Lower lobe of right lung (tissue), 2 donors: ENCODE data around the gene CCM2. TPM values are rescaled to one million over a fixed set of nuclear protein-coding genes. Genes with fewer than 3 reads are reported as not detected.

ENCODE experiments used
- ATAC-seq, 2 donors: fragments of 200-7000 bp; cut with Tn5 transposase; one replicate each; pipeline ENCODE4 v1.9.1; 2020 to 2022; ENCODE audit warnings: mild to moderate bottlenecking in 2 of 2, moderate library complexity in 2 of 2
- DNase-seq: peaks from one replicate; pipeline ENCODE4 v3.0.0-alpha.2; 2020
- H3K27ac ChIP-seq: fragments of 200-600 bp; one replicate; pipeline ENCODE4 v1.8.0; 2022
- H3K27me3 ChIP-seq: fragments of 200-600 bp; one replicate; pipeline ENCODE4 v1.8.0; 2022; ENCODE audit warnings: low read depth
- H3K36me3 ChIP-seq: fragments of 200-600 bp; one replicate; pipeline ENCODE4 v1.8.0; 2022; ENCODE audit warnings: mild to moderate bottlenecking
- H3K4me1 ChIP-seq: fragments of 200-600 bp; one replicate; pipeline ENCODE4 v1.8.0; 2022
- H3K4me3 ChIP-seq: fragments of 200-600 bp; one replicate; pipeline ENCODE4 v1.8.0; 2022; ENCODE audit warnings: mild to moderate bottlenecking
- H3K9me3 ChIP-seq: fragments of 200-600 bp; one replicate; pipeline ENCODE4 v1.8.0; 2022
- CTCF ChIP-seq: fragments of 200-600 bp; IDR thresholded peaks from one replicate; pipeline ENCODE4 v1.8.0; 2022; ENCODE audit warnings: antibody characterized with exemption, mild to moderate bottlenecking
- intact Hi-C: fragments of 100-400 bp; cut with DNase I; formaldehyde crosslinking; loops from one replicate; pipeline ENCODE4 v1.11.0; 2022
- total RNA-seq: library from RNA; stranded (reverse); fragmentation: NEBNext Ultra II Directional; extraction: Animal tissue kit (Norgen Biotek cat#: 25700); gene quantifications from one replicate; pipeline ENCODE4 v1.2.1, GENCODE V29; 2021
- donor health status: DM: no; HTN: yes; CAD: no; lungs with severe emphysema.

The CCM2 gene
- total RNA-seq, 1 donor from 2014 or later = 45.7 TPM

DNA sequence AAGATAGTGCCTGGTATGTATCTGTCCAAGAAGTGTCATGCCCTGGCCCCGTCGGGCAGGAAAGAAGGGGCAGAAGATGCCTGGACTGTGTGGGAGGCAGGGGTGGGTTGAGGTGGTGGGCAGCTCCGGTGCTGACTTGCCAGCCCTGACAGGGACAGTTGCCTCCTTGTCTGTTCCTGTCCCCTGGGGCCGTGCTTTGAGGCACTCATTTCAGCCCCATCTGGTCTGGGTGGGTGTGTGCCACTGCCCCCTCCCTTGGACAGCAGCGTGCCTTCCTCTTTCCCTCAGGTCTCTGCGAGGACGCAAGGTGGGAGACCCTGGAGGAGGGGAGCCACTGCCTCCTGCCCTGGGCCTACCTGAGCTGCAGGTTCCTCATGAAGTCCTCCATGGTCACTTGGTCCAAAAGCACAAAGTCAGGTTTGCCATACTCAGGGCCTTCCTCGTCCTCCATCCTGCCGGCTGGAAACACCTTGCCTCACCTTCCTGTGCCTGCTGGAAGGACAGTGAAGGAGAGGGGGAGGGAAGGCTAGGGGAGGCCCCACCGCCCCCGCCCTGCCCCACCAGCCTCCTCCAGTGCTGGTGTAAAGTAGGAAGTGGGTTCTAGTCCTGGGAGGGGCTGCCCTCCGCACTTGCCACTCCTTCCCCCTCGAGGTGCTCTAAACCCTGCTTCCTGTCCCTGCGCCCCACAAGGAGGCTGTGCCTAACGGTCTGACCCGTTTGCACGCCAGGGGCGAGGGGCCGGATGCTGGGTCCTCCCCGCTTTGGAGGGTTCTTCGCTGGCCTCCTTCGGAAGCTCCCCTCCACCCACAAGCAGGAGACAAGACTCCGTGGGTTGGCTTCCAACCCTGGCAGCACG lies 21.3 kb upstream of the CCM2 start, which contains the start of gene MYO1G:
Gene MYO1G (minus strand): TSS at position 505 of the 856 bp plus-strand sequence. CDS start 54 bp downstream, at position 451.
- TF ChIP-seq CTCF = no peak
- Histone ChIP-seq H3K4me3 (peak within 1 kb of the TSS; percentile 51), H3K27me3 (no peaks in the 10 kb centered on the region), H3K36me3 (peaks cover 23% of the 10 kb centered on the region), H3K9me3 (no peaks in the 10 kb centered on the region), H3K4me1 (peaks cover 55% of the 10 kb centered on the region), H3K27ac (peak within 1 kb of the TSS; percentile 77)
- intact Hi-C loops = no loop called here
- ATAC-seq = peak; percentile 66 to 81
- peak; percentile 82 for DNase-seq

DNA sequence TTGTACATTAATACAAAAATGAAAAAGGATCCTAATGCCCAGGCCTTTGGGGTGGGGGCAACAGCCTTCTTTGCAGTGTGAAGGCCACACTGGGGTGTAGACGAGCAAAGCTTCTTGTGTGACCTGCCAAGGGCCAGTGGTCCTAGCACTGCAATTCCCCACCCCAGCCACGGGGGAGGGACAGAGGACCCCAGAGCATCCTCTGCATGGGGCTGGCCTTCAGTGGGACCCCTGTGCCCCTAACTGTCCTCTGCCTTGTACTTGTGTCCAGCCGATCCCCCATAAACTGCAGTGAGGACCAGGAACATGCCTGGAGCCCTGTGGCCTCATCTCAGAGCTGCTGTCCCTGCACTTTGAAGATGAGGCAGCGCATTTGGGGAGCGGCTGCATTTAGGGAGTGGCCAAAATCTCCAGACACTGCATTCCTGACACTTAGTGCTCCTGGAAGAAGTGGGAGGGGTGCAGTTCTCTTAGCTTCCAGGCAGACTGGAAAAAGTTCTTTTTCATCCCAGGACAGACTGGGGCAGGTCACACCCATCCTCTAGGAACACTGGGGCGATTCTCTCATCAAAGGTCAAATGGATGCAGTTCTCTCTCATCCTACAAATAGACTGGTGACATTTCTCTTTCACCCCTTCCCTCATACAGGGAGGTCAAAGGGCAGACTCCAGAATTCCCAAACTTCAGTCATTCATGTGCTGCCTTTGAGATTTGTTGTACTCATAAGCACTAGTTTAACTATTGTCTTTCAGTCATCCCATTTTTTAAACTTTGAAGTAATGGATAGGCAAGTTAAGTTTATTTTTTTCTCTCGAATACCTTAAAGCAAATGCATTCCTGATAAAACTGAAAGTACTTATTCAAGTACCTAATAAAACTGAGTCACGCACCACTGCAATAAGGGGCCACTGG lies 20.3 kb upstream of the CCM2 start:
- Histone ChIP-seq H3K27ac (peak overlapping the region; percentile 77), H3K36me3 (peaks cover 32% of the 10 kb centered on the region), H3K4me3 (peak overlapping the region; percentile 51), H3K4me1 (peaks cover 57% of the 10 kb centered on the region), H3K9me3 (no peaks in the 10 kb centered on the region), H3K27me3 (no peaks in the 10 kb centered on the region)
- TF ChIP-seq CTCF = no peak
- ATAC-seq = peak in 1 of 2 donors; percentile 15
- intact Hi-C loops = no loop called here
- no peak for DNase-seq

DNA sequence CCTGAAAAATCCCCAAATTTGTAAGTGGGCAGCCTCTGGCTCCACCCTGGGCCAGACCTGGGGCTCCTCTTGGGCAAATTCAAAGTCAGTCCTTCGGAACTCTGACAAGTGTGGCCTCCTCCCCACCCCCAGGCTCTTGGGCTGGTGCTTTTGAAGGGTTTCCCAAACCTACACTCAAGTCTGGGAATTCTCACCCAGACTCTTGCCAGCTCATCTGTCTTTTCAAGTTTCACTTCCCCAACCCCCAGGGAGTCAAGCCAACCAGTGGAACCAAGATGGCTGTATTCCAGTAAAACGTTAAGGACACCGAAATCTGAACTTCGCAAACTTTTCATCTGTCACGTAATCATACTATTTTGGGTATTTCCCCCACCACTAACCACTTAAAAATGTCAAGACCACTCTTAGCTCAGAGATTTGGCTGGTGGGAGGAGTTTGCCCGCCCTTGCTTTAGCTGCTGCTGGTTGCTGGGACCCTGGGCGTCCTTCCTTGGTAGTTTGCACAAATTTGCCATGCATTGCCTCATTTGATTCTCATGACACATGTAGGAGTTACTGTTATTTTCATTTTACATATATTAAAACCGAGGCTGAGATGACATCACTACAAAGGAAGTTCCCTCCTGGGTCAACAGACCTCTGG lies 19.5 kb upstream of the CCM2 start:
- Histone ChIP-seq H3K36me3 (peaks cover 40% of the 10 kb centered on the region), H3K4me3 (peak overlapping the region; percentile 28), H3K27ac (peak overlapping the region; percentile 77), H3K9me3 (no peaks in the 10 kb centered on the region), H3K27me3 (no peaks in the 10 kb centered on the region), H3K4me1 (peaks cover 65% of the 10 kb centered on the region)
- ATAC-seq (peak; percentile 58 to 86), DNase-seq (no peak)
- intact Hi-C loops = no loop called here
- no peak for TF ChIP-seq CTCF

DNA sequence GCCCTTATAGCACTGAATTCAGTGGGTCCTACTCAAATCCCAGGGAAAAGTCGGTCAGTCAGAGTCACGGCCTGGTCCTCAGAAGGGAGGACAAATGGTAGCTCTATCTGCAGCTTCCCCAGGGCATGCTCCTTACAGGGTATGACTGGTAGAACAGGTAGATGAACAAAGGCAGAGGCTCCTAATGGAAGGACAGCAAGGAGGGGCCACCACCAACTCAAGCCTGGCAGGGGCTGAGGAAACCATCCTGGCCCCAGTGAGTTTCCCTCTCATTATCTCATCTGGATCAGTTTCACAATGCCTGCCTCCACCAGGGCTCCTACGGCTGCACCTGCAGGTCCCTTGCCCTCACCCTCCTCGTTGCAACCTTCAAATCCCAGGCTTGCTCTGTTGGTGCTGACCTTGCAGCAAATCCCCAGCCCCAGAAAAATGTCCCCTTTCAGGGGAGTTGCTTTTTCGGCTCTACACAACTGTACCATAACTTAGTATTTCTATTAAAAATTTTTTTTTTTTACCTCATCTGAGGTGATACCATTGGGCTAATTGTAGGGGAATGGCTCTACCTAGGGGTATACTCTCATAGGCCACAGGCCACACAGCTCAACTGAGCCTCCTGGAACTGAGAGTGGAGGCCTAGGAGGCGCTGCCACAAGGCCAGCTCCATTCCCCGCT lies 18.8 kb upstream of the CCM2 start:
- DNase-seq = no peak
- Histone ChIP-seq H3K36me3 (peaks cover 44% of the 10 kb centered on the region), H3K4me3 (no peak overlapping the region), H3K4me1 (peaks cover 71% of the 10 kb centered on the region), H3K9me3 (no peaks in the 10 kb centered on the region), H3K27me3 (no peaks in the 10 kb centered on the region), H3K27ac (peak overlapping the region; percentile 77)
- no peak for ATAC-seq
- no peak for TF ChIP-seq CTCF
- intact Hi-C loops = no loop called here

GRCh38 chr7:44982535-44982923 lies 17.5 kb upstream of the CCM2 start:
- intact Hi-C loops = no loop called here
- Histone ChIP-seq H3K27me3 (no peaks in the 10 kb centered on the region), H3K9me3 (no peaks in the 10 kb centered on the region), H3K4me3 (no peak overlapping the region), H3K36me3 (peaks cover 44% of the 10 kb centered on the region), H3K27ac (no peak overlapping the region), H3K4me1 (peaks cover 65% of the 10 kb centered on the region)
- TF ChIP-seq CTCF = no peak
- ATAC-seq (no peak), DNase-seq (no peak)
